Uterus (tissue), 4 donors: Measurements from ENCODE around the gene LIME1. TPM values are rescaled to one million over a fixed set of nuclear protein-coding genes. Genes with fewer than 3 reads are reported as not detected.

ENCODE experiments used
- DNase-seq, 2 donors: peaks; one replicate each; pipeline ENCODE4 v3.0.0-alpha.2; 2019 to 2020
- H3K27ac ChIP-seq, 2 donors: fragments of 200-600 bp; sonication (generic); 1 replicate in 1 of 2; 2 replicates in 1 of 2; pipeline ENCODE4 v1.5.1; 2016 to 2018
- H3K27me3 ChIP-seq, 2 donors: fragments of 200-600 bp; sonication (generic); one replicate each; pipeline ENCODE4 v1.5.1; 2018 to 2019; ENCODE audit warnings: control low read depth in 1 of 2
- H3K36me3 ChIP-seq, 2 donors: fragments of 200-600 bp; sonication (generic); one replicate each; pipeline ENCODE4 v1.5.1; 2019; ENCODE audit warnings: control low read depth in 1 of 2
- H3K4me1 ChIP-seq, 2 donors: fragments of 200-600 bp; sonication (generic); one replicate each; pipeline ENCODE4 v1.5.1; 2018 to 2019; ENCODE audit warnings: control low read depth in 1 of 2
- H3K4me3 ChIP-seq, 2 donors: fragments of 200-600 bp; sonication (generic); 1 replicate in 1 of 2; 2 replicates in 1 of 2; pipeline ENCODE4 v1.5.1; 2018 to 2019; ENCODE audit warnings: mild to moderate bottlenecking in 1 of 2
- H3K9me3 ChIP-seq, 2 donors: fragments of 200-600 bp; sonication (generic); one replicate each; pipeline ENCODE4 v1.5.1; 2019; ENCODE audit warnings: control low read depth in 1 of 2
- POLR2A ChIP-seq, 2 donors: fragments of 450-650 bp; IDR thresholded peaks; one replicate each; pipeline ENCODE4 v1.6.1; 2016; ENCODE audit warnings: antibody characterized with exemption in 2 of 2, mild to moderate bottlenecking in 1 of 2, moderate library complexity in 1 of 2
- intact Hi-C: fragments of 100-400 bp; cut with DNase I; formaldehyde crosslinking; loops from one replicate; pipeline ENCODE4 v1.15.1; 2023; ENCODE audit warnings: low total_unique reads
- total RNA-seq, 4 donors: library from RNA; depleted of rRNA in 3 of 4; stranded (reverse); fragments of >200 nt in 3 of 4; gene quantifications; one replicate each; pipeline versions ENCODE4 v1.1.0 to v1.2.4, GENCODE V29; 2014 to 2023
- TF ChIP-seq, protein P1 (sequence below), 4 experiments: fragments of 200-600 bp in 2 of 4; fragments of 450-650 bp in 2 of 4; sonication (generic) in 2 of 4; IDR thresholded peaks; one replicate each; pipeline ENCODE4 v1.5.1; 2016 to 2019; ENCODE audit warnings: antibody characterized with exemption in 4 of 4, mild to moderate bottlenecking in 2 of 4, moderate library complexity in 1 of 4
- donor health status: DM: yes; HTN: yes; CAD: no.

Gene LIME1
- total RNA-seq, 4 donors from 2014 or later = 2.6 to 10.5 (median 8.4) TPM

DNA sequence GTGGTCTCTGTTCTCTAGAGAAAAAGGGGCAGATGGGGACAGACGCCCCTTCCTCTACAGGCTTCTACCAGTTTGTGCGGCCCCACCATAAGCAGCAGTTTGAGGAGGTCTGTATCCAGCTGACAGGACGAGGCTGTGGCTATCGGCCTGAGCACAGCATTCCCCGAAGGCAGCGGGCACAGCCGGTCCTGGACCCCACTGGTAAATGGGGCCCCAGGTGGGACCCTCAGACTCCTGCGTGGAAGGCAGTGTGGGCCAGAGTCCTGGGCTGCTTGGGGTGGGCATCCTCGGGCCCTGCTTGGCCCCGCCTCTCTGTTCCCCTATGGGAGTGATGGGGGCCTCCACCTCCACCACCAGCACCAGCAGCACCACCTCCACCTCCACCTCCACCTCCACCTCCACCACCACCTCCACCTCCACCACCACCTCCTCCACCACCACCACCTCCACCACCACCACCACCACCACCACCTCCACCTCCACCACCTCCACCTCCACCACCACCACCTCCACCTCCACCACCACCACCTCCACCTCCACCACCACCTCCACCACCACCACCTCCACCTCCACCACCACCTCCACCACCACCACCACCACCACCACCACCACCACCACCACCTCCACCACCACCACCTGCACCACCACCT lies 43.3 kb upstream of the LIME1 start:
- Histone ChIP-seq H3K27me3 (no peaks in the 10 kb centered on the region), H3K9me3 (no peaks in the 10 kb centered on the region), H3K27ac (no peak overlapping the region), H3K4me3 (no peak overlapping the region), H3K4me1 (peaks cover 0 to 8% of the 10 kb centered on the region in 2 donors), H3K36me3 (no peaks in the 10 kb centered on the region)
- peak in 1 of 2 donors; percentile 16 for DNase-seq
- intact Hi-C loops = no loop called here
- TF ChIP-seq, protein P1, sequence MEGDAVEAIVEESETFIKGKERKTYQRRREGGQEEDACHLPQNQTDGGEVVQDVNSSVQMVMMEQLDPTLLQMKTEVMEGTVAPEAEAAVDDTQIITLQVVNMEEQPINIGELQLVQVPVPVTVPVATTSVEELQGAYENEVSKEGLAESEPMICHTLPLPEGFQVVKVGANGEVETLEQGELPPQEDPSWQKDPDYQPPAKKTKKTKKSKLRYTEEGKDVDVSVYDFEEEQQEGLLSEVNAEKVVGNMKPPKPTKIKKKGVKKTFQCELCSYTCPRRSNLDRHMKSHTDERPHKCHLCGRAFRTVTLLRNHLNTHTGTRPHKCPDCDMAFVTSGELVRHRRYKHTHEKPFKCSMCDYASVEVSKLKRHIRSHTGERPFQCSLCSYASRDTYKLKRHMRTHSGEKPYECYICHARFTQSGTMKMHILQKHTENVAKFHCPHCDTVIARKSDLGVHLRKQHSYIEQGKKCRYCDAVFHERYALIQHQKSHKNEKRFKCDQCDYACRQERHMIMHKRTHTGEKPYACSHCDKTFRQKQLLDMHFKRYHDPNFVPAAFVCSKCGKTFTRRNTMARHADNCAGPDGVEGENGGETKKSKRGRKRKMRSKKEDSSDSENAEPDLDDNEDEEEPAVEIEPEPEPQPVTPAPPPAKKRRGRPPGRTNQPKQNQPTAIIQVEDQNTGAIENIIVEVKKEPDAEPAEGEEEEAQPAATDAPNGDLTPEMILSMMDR (IDR thresholded peaks at IDR 0.05) = no peak
- TF ChIP-seq POLR2A (IDR thresholded peaks at IDR 0.05) = no peak

DNA sequence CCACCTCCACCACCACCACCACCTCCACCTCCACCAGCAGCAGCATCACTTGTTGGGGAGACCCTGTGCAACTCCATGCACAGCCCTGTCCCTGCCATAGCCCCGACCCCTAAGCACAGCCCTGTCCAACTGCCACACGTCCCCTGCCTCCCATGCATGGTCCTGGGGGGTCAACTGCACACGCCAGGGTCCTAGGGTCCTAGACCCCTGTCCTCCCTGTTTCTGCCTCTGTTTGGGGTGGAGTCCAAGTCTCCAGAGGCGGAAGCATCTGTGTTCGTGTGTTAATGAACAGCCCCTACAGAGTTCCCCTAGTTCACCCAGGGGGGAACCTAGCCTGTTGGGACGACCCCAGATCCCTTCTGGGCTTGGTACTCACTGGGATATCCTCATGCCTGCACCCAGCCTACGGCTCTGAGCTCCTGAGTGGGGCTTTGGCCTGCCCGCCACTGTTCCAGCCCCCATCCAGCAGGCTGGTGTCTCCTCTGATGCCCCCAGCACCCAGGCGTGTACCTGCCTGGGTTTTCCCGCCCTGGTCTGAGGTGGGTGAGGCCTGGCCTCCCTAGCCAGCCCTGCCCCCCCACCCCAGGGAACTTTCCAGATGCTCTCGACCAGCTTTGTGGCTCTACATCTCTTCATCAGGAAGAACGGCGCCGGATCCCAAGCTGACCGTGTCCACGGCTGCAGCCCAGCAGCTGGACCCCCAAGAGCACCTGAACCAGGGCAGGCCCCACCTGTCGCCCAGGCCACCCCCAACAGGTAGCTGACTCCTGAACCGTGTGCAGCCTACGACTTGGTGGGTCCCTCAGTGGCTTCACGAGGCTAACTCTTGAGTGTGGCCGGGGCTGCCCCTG lies 42.5 kb upstream of the LIME1 start:
- H3K9me3 ChIP-seq = no peaks in the 10 kb centered on the region
- no peaks in the 10 kb centered on the region for H3K36me3 ChIP-seq
- no peaks in the 10 kb centered on the region for H3K27me3 ChIP-seq
- H3K27ac ChIP-seq = no peak overlapping the region
- peak in 1 of 2 donors; percentile 11 for DNase-seq
- no peak overlapping the region for H3K4me3 ChIP-seq
- intact Hi-C loops = no loop called here
- TF ChIP-seq POLR2A (IDR thresholded peaks at IDR 0.05) = no peak
- TF ChIP-seq, protein P1 (IDR thresholded peaks at IDR 0.05) = no peak
- H3K4me1 ChIP-seq = peaks cover 0 to 8% of the 10 kb centered on the region in 2 donors

DNA sequence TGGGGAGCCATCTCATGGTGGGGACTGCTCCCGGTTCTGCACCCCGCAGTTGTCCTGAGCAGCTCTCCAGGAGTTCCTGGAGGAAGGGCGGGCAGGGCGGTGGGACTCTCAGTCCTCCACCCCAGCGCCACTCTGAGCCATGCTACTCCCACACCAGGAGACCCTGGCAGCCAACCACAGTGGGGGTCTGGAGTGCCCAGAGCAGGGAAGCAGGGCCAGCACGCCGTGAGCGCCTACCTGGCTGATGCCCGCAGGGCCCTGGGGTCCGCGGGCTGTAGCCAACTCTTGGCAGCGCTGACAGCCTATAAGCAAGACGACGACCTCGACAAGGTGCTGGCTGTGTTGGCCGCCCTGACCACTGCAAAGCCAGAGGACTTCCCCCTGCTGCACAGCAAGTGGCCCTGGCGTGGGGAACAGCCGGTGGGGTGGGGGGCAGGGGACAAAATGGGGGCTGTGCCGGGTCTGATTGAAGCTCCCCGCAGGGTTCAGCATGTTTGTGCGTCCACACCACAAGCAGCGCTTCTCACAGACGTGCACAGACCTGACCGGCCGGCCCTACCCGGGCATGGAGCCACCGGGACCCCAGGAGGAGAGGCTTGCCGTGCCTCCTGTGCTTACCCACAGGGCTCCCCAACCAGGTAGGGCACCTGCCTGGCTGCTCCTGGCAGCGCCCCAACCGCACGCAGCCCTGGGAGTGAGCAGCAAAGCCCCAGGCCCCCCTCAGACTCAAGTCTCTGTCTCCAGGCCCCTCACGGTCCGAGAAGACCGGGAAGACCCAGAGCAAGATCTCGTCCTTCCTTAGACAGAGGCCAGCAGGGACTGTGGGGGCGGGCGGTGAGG lies 41.7 kb upstream of the LIME1 start:
- DNase-seq = peak in 1 of 2 donors; percentile 20
- Histone ChIP-seq H3K36me3 (no peaks in the 10 kb centered on the region), H3K4me1 (peaks cover 0 to 8% of the 10 kb centered on the region in 2 donors), H3K4me3 (no peak overlapping the region), H3K27ac (no peak overlapping the region), H3K9me3 (no peaks in the 10 kb centered on the region), H3K27me3 (no peaks in the 10 kb centered on the region)
- no peak for TF ChIP-seq POLR2A (IDR thresholded peaks at IDR 0.05)
- TF ChIP-seq, protein P1 (IDR thresholded peaks at IDR 0.05) = no peak
- intact Hi-C loops = no loop called here

DNA sequence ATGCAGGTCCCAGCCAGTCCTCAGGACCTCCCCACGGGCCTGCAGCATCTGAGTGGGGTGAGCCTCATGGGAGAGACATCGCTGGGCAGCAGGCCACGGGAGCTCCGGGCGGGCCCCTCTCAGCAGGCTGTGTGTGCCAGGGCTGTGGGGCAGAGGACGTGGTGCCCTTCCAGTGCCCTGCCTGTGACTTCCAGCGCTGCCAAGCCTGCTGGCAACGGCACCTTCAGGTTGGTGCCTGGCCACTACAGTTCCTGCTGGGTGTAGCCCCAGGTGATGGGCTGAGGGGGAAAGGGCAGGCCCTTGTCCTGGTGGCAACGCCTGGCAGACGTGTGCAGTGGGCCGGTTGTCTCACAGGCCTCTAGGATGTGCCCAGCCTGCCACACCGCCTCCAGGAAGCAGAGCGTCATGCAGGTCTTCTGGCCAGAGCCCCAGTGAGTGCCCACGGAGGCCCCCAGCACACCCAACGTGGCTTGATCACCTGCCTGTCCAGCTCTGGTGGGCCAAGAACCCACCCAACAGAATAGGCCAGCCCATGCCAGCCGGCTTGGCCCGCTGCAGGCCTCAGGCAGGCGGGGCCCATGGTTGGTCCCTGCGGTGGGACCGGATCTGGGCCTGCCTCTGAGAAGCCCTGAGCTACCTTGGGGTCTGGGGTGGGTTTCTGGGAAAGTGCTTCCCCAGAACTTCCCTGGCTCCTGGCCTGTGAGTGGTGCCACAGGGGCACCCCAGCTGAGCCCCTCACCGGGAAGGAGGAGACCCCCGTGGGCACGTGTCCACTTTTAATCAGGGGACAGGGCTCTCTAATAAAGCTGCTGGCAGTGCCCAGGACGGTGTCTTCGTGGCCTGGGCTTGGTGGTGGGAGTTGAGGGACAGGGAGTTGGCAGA lies 40.8 kb upstream of the LIME1 start:
- Histone ChIP-seq H3K9me3 (no peaks in the 10 kb centered on the region), H3K27ac (no peak overlapping the region), H3K36me3 (no peaks in the 10 kb centered on the region), H3K4me3 (no peak overlapping the region), H3K27me3 (no peaks in the 10 kb centered on the region), H3K4me1 (peaks cover 0 to 8% of the 10 kb centered on the region in 2 donors)
- TF ChIP-seq POLR2A (IDR thresholded peaks at IDR 0.05) = no peak
- TF ChIP-seq, protein P1 (IDR thresholded peaks at IDR 0.05) = no peak
- intact Hi-C loops = no loop called here
- peak; percentile 16 to 25 for DNase-seq
